Sigmoid colon (tissue), 7 donors: ENCODE results near the gene WDFY4. TPM values are rescaled to one million over a fixed set of nuclear protein-coding genes. Genes with fewer than 3 reads are reported as not detected.

Experiments used
- DNase-seq: peaks from one replicate; pipeline ENCODE4 v3.0.0-alpha.2; 2019
- H3K27ac ChIP-seq, 4 donors: fragments of 200-600 bp; sonication (generic); one replicate each; pipeline ENCODE4 v1.5.1; 2016 to 2019; ENCODE audit warnings: mild to moderate bottlenecking in 1 of 4
- H3K27me3 ChIP-seq, 3 donors: fragments of 200-600 bp; sonication (generic); one replicate each; pipeline ENCODE4 v1.5.1; 2019; ENCODE audit warnings: mild to moderate bottlenecking in 1 of 3
- H3K36me3 ChIP-seq, 4 donors: fragments of 200-600 bp; sonication (generic); one replicate each; pipeline ENCODE4 v1.5.1; 2016 to 2019
- H3K4me1 ChIP-seq, 4 donors: fragments of 200-600 bp; sonication (generic); one replicate each; pipeline ENCODE4 v1.5.1; 2017 to 2019
- H3K4me3 ChIP-seq, 4 donors: fragments of 200-600 bp; sonication (generic); one replicate each; pipeline ENCODE4 v1.5.1; 2017 to 2019; ENCODE audit warnings: mild to moderate bottlenecking in 2 of 4, moderate library complexity in 1 of 4
- H3K9me3 ChIP-seq, 4 donors: fragments of 200-600 bp in 3 of 4; sonication (generic) in 3 of 4; one replicate each; pipeline versions ENCODE4 v1.5.1 to v1.6.1; 2013 to 2019
- CTCF ChIP-seq, 4 experiments: fragments of 450-650 bp in 3 of 4; fragments of 200-600 bp in 1 of 4; IDR thresholded peaks; one replicate each; pipeline ENCODE4 v1.5.1; 2016 to 2019; ENCODE audit warnings: antibody characterized with exemption in 4 of 4, mild to moderate bottlenecking in 3 of 4, moderate library complexity in 2 of 4
- EP300 ChIP-seq, 4 donors: sonication (generic); formaldehyde crosslinking; IDR thresholded peaks; one replicate each; pipeline ENCODE4 v1.6.1; 2017; ENCODE audit warnings: antibody characterized with exemption in 4 of 4
- POLR2A ChIP-seq, 2 donors: fragments of 450-650 bp; IDR thresholded peaks; one replicate each; pipeline ENCODE4 v1.6.1; 2016; ENCODE audit warnings: antibody characterized with exemption in 2 of 2, mild to moderate bottlenecking in 2 of 2, moderate library complexity in 2 of 2
- POLR2AphosphoS5 ChIP-seq, 4 donors: sonication (generic); formaldehyde crosslinking; IDR thresholded peaks; one replicate each; pipeline ENCODE4 v1.6.1; 2017; ENCODE audit warnings: antibody characterized with exemption in 4 of 4
- WGBS, 2 donors: extraction: QIAGEN DNeasy Blood & Tissue Kit; methylation state at CpG; one replicate each; pipeline ENCODE4 v1.1.7; 2013; 5-methylcytosine and 5-hydroxymethylcytosine counted together
- intact Hi-C: fragments of 100-400 bp; cut with DNase I; formaldehyde crosslinking; loops from one replicate; pipeline ENCODE4 v1.15.1; 2023
- polyA plus RNA-seq, 3 donors: library from polyadenylated mRNA; stranded (reverse); fragments of 200-250 nt; gene quantifications; one replicate each; pipeline ENCODE4 v1.2.3, GENCODE V29; 2013
- total RNA-seq, 4 donors: library from RNA; depleted of rRNA; stranded (reverse); fragments of >200 nt; gene quantifications; one replicate each; pipeline ENCODE4 v1.1.0, GENCODE V29; 2016
- donor health status: healthy with polysubstance abuse.
- donor health status: Bipolar disorder and iron deficiency.
- donor health status: healthy.

Gene WDFY4
- total and polyA plus RNA-seq, 7 donors = 0.60 to 18.6 (median 2.5) TPM

DNA sequence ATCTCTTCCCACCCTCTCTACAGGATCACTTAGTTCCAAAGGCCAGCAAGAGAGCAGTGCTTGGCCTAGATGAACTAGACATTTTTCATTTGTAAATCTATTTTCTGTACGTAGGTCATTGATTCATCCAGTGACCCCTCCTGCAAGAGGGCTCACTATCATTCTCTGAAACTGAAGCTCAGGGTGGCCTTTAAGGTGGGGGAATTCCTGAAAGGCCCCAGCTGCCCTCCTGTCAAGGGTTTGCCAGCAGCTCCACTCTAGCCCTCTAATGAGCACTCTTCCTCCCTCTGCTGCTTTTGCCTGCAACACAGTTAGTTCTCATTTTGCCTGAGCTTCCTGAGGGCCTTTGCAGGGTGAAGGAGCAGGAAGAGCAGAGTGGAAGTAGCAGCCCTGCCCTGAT lies 213.8 kb downstream of the WDFY4 start:
- Histone ChIP-seq H3K36me3 (no peaks in the 10 kb centered on the region), H3K27ac (no peak overlapping the region), H3K4me3 (no peak overlapping the region), H3K27me3 (no peaks in the 10 kb centered on the region), H3K4me1 (no peaks in the 10 kb centered on the region), H3K9me3 (no peaks in the 10 kb centered on the region)
- intact Hi-C loops = no loop called here
- DNase-seq = no peak
- WGBS, 2 donors = 89 to 93% methylated on average over 1 of the region's 1 CpG
- TF ChIP-seq POLR2A (IDR thresholded peaks at IDR 0.05) = no peak
- no peak for TF ChIP-seq EP300 (IDR thresholded peaks at IDR 0.05)
- TF ChIP-seq CTCF (IDR thresholded peaks at IDR 0.05) = no peak
- TF ChIP-seq POLR2AphosphoS5 (IDR thresholded peaks at IDR 0.05) = no peak

- Histone ChIP-seq H3K4me1 (no peaks in the 10 kb centered on the region), H3K36me3 (no peaks in the 10 kb centered on the region), H3K9me3 (no peaks in the 10 kb centered on the region), H3K27me3 (no peaks in the 10 kb centered on the region), H3K4me3 (no peak overlapping the region), H3K27ac (no peak overlapping the region)
- TF ChIP-seq CTCF (IDR thresholded peaks at IDR 0.05) (no peak), EP300 (IDR thresholded peaks at IDR 0.05) (no peak), POLR2AphosphoS5 (IDR thresholded peaks at IDR 0.05) (no peak), POLR2A (IDR thresholded peaks at IDR 0.05) (no peak)
- DNase-seq = no peak
- 83% methylated on average over 8 of the region's 8 CpGs for WGBS, 2 donors
- intact Hi-C loops = no loop called here
These were observed 215.1 kb downstream of the WDFY4 start for GRCh38 chr10:48899781-48900180.

- TF ChIP-seq POLR2A (IDR thresholded peaks at IDR 0.05) (no peak), POLR2AphosphoS5 (IDR thresholded peaks at IDR 0.05) (no peak), CTCF (IDR thresholded peaks at IDR 0.05) (no peak), EP300 (IDR thresholded peaks at IDR 0.05) (no peak)
- Histone ChIP-seq H3K27me3 (no peaks in the 10 kb centered on the region), H3K4me1 (no peaks in the 10 kb centered on the region), H3K36me3 (no peaks in the 10 kb centered on the region), H3K27ac (no peak overlapping the region), H3K4me3 (no peak overlapping the region), H3K9me3 (no peaks in the 10 kb centered on the region)
- DNase-seq = no peak
- WGBS, 2 donors = 83 to 87% methylated on average over 2 of the region's 2 CpGs
- intact Hi-C loops = no loop called here
These were observed 215.7 kb downstream of the WDFY4 start for GRCh38 chr10:48900371-48900801.

- TF ChIP-seq EP300 (IDR thresholded peaks at IDR 0.05) = no peak
- no peak for TF ChIP-seq POLR2AphosphoS5 (IDR thresholded peaks at IDR 0.05)
- no peak for TF ChIP-seq CTCF (IDR thresholded peaks at IDR 0.05)
- no peaks in the 10 kb centered on the region for H3K4me1 ChIP-seq
- no peak overlapping the region for H3K4me3 ChIP-seq
- no peaks in the 10 kb centered on the region for H3K36me3 ChIP-seq
- H3K9me3 ChIP-seq = no peaks in the 10 kb centered on the region
- no peak overlapping the region for H3K27ac ChIP-seq
- intact Hi-C loops = no loop called here
- no peak for DNase-seq
- H3K27me3 ChIP-seq = no peaks in the 10 kb centered on the region
- 31 to 63% methylated on average over 5 of the region's 5 CpGs for WGBS, 2 donors
These were observed 216.6 kb downstream of the WDFY4 start for GRCh38 chr10:48901319-48901718.

- TF ChIP-seq EP300 (IDR thresholded peaks at IDR 0.05) = no peak
- TF ChIP-seq POLR2A (IDR thresholded peaks at IDR 0.05) = no peak
- TF ChIP-seq POLR2AphosphoS5 (IDR thresholded peaks at IDR 0.05) = no peak
- no peak for TF ChIP-seq CTCF (IDR thresholded peaks at IDR 0.05)
- no peaks in the 10 kb centered on the region for H3K9me3 ChIP-seq
- H3K27ac ChIP-seq = no peak overlapping the region
- no peaks in the 10 kb centered on the region for H3K4me1 ChIP-seq
- 93 to 96% methylated on average over 7 of the region's 7 CpGs for WGBS, 2 donors
- intact Hi-C loops = no loop called here
- H3K36me3 ChIP-seq = no peaks in the 10 kb centered on the region
- no peak overlapping the region for H3K4me3 ChIP-seq
- no peaks in the 10 kb centered on the region for H3K27me3 ChIP-seq
- DNase-seq = no peak
These were observed 217.4 kb downstream of the WDFY4 start for GRCh38 chr10:48902096-48902495.
